ENCODE measurements around the gene TNS3. TPM values are rescaled to one million over a fixed set of nuclear protein-coding genes. Genes with fewer than 3 reads are reported as not detected.
A peak's percentile ranks its signal among the peaks of the same experiment; 100 is the strongest.

The TNS3 gene
- total and polyA plus RNA-seq, 2 of the 13 experiments (the other 11 are each of a cell fraction or from before 2014, with no cell fraction given): 52.9 to 55.7 TPM

GRCh38 chr7:47622946-47623640, 41.2 kb upstream of the TNS3 start (continued):
- peak; percentile 41; the same call in 1 of the 2 replicates for TF ChIP-seq HIC2 (CRISPR knock-in tag; IDR thresholded peaks at IDR 0.05; ENCODE audit: low read depth)
- TF ChIP-seq ATF6 (CRISPR knock-in tag; conservative IDR thresholded peaks at IDR 0.05): no peak
- peak; percentile 55; the same call in 1 of the 2 replicates for TF ChIP-seq ZNF142 (CRISPR knock-in tag; IDR thresholded peaks at IDR 0.05)
- peak; percentile 54; the same call in 1 of the 2 replicates for TF ChIP-seq TFE3 (CRISPR knock-in tag; IDR thresholded peaks at IDR 0.05)
- no peak for TF ChIP-seq ZNF747 (CRISPR knock-in tag; IDR thresholded peaks at IDR 0.05; ENCODE audit: borderline replicate concordance)
- no peak for TF ChIP-seq DNMT1 (CRISPR knock-in tag; IDR thresholded peaks at IDR 0.05)
- TF ChIP-seq PAWR (CRISPR knock-in tag; IDR thresholded peaks at IDR 0.05; ENCODE audit: borderline replicate concordance): no peak
- TF ChIP-seq ZNF367 (CRISPR knock-in tag; IDR thresholded peaks at IDR 0.05; ENCODE audit: borderline replicate concordance): no peak
- no peak for TF ChIP-seq FOXO4 (CRISPR knock-in tag; conservative IDR thresholded peaks at IDR 0.05)
- no peak for TF ChIP-seq MTA1 (CRISPR knock-in tag; IDR thresholded peaks at IDR 0.05; ENCODE audit: borderline replicate concordance)
- TF ChIP-seq REPIN1 (CRISPR knock-in tag; IDR thresholded peaks at IDR 0.05; ENCODE audit: borderline replicate concordance, low read depth): 0 out of 2 replicates have a peak, but pooled peaks have one; percentile 17
- 0 out of 2 replicates have a peak, but pooled peaks have one; percentile 61 for TF ChIP-seq GFI1 (CRISPR knock-in tag; IDR thresholded peaks at IDR 0.05; ENCODE audit: borderline replicate concordance)
- 0 out of 2 replicates have a peak, but pooled peaks have one; percentile 27 for TF ChIP-seq ZNF317 (CRISPR knock-in tag; IDR thresholded peaks at IDR 0.05)
- peak; percentile 37; the same call in 1 of the 2 replicates for TF ChIP-seq STAG1 (CRISPR knock-in tag; IDR thresholded peaks at IDR 0.05)
- peak; percentile 70; the same call in 1 of the 2 replicates for TF ChIP-seq ZNF3 (CRISPR knock-in tag; IDR thresholded peaks at IDR 0.05)

Data from HepG2 (cell line).